PC-9 (cell line): ENCODE data around the gene OOSP1. TPM values are rescaled to one million over a fixed set of nuclear protein-coding genes. Genes with fewer than 3 reads are reported as not detected.

Experiments
- BruUV-seq: library from RNA; stranded (reverse); fragments of 400-500 nt; replicated peaks from 2 replicates; lab custom pipeline; 2021; lab: Mats Ljungman, UMichigan
- CTCF ChIA-PET: fragments of 300-600 bp; sonication (Branson Sonifier 250); formaldehyde crosslinking; loops from one replicate; lab custom pipeline; 2022; ENCODE audit warnings: antibody characterized with exemption; lab: Charles Lee
- POLR2A ChIA-PET: fragments of 300-600 bp; sonication (Branson Sonifier 250); formaldehyde crosslinking; loops from one replicate; lab custom pipeline; 2022; ENCODE audit warnings: antibody characterized with exemption; ENCODE audit not compliant: unreplicated experiment; lab: Charles Lee
- DNase-seq, 2 experiments: peaks; one replicate each; pipeline versions ENCODE4 v3.0.0 to v3.0.0-alpha.2; 2015 to 2022; ENCODE audit warnings: mixed read lengths in 1 of 2
- H2AFZ ChIP-seq: fragments of 200-600 bp; sonication (generic); 2 replicates; pipeline ENCODE4 v1.8.1; 2017; ENCODE audit warnings: antibody characterized with exemption
- H3F3A ChIP-seq: fragments of 200-600 bp; sonication (generic); 2 replicates; pipeline ENCODE4 v1.8.1; 2017; ENCODE audit warnings: antibody characterized with exemption, mild to moderate bottlenecking, low read depth; ENCODE audit not compliant: insufficient read depth
- H3K27ac ChIP-seq: fragments of 200-600 bp; sonication (generic); 2 replicates; pipeline ENCODE4 v1.6.1; 2016; ENCODE audit warnings: mixed run types
- H3K27me3 ChIP-seq: fragments of 200-600 bp; sonication (generic); 2 replicates; pipeline ENCODE4 v1.6.1; 2016; ENCODE audit warnings: low read depth, mixed run types; ENCODE audit not compliant: insufficient read depth
- H3K36me3 ChIP-seq: fragments of 200-600 bp; sonication (generic); 2 replicates; pipeline ENCODE4 v1.6.1; 2016; ENCODE audit warnings: low read depth, mixed run types
- H3K4me1 ChIP-seq: fragments of 200-600 bp; sonication (generic); replicated peaks from 2 replicates; pipeline ENCODE4 v1.6.1; 2016; ENCODE audit warnings: mixed run types; ENCODE audit not compliant: insufficient read depth
- H3K4me2 ChIP-seq: fragments of 200-600 bp; sonication (generic); 2 replicates; pipeline ENCODE4 v1.6.1; 2017; ENCODE audit warnings: mixed run types
- H3K4me3 ChIP-seq: fragments of 200-600 bp; sonication (generic); 2 replicates; pipeline ENCODE4 v1.6.1; 2016; ENCODE audit warnings: mixed run types
- H3K79me2 ChIP-seq: fragments of 200-600 bp; sonication (generic); 2 replicates; pipeline ENCODE4 v1.6.1; 2017; ENCODE audit warnings: low read depth, mixed run types
- H3K9me2 ChIP-seq: fragments of 200-600 bp; sonication (generic); 2 replicates; pipeline ENCODE4 v1.8.1; 2017; ENCODE audit warnings: mild to moderate bottlenecking; ENCODE audit not compliant: insufficient read depth
- H3K9me3 ChIP-seq: fragments of 200-600 bp; sonication (generic); 2 replicates; pipeline ENCODE4 v1.8.1; 2016; ENCODE audit warnings: low read depth; ENCODE audit not compliant: insufficient read depth
- H4K20me1 ChIP-seq: fragments of 200-600 bp; sonication (generic); 2 replicates; pipeline ENCODE4 v1.8.1; 2017; ENCODE audit not compliant: insufficient read depth
- EZH2 ChIP-seq: fragments of 200-600 bp; sonication (generic); IDR thresholded peaks from 2 replicates; pipeline ENCODE4 v1.8.0; 2017; ENCODE audit warnings: antibody characterized with exemption, low read depth
- intact Hi-C: fragments of 100-400 bp; cut with micrococcal nuclease; formaldehyde crosslinking; loops from one replicate; pipeline ENCODE4 v1.10.0; 2022; ENCODE audit not compliant: unreplicated experiment
- total RNA-seq: library from RNA; stranded (reverse); gene quantifications from 2 replicates; pipeline ENCODE4 v1.2.3, GENCODE V29; 2021
- TF ChIP-seq, protein P1 (sequence below): fragments of 200-600 bp; sonication (generic); conservative IDR thresholded peaks from 2 replicates; pipeline ENCODE4 v1.6.1; 2017; ENCODE audit warnings: mixed run types, antibody characterized with exemption, mild to moderate bottlenecking, moderate library complexity

The OOSP1 gene
- total RNA-seq, 1 experiment from 2014 or later = not detected

DNA sequence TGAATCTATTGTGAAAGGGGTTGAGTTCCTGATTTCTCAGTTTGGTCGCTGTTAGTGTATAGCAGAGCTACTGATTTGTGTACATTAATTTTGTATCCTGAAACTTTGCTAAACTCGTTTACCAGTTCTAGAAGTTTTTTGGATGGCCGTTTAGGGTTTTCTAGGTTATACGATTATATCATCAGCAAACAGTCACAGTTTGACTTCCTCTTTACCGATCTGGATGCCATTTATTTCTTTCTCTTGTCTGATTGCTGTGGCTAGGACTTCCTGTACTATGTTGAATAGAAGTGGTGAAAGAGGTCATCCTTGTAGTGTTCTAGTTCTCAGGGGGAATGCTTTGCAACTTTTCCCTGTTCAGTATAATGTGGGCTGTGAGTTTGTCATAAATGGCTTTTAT lies 54.2 kb downstream of the OOSP1 start:
- no peaks in the 10 kb centered on the region for H3K36me3 ChIP-seq
- POLR2A ChIA-PET = no interaction called here

DNA sequence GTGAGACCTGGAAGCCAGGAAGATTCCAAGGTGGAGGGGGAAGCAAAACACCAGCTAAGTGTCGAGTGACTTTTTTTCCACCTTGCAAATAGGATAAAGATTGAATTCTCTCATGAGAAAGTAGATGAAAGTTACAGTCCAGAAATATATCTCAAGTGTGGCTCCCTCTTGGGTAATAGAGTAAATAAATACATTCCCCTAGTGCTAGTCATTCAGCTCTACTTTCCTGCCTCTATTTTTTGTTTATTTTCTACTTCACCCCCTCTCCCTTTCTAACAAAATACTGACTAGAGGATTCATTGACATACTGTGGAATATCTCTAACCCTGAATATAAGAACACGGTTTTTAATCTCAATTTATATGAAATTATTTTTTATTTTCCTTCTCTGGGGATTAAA lies 59.6 kb downstream of the OOSP1 start:
- POLR2A ChIA-PET = no interaction called here
- TF ChIP-seq, protein P1, sequence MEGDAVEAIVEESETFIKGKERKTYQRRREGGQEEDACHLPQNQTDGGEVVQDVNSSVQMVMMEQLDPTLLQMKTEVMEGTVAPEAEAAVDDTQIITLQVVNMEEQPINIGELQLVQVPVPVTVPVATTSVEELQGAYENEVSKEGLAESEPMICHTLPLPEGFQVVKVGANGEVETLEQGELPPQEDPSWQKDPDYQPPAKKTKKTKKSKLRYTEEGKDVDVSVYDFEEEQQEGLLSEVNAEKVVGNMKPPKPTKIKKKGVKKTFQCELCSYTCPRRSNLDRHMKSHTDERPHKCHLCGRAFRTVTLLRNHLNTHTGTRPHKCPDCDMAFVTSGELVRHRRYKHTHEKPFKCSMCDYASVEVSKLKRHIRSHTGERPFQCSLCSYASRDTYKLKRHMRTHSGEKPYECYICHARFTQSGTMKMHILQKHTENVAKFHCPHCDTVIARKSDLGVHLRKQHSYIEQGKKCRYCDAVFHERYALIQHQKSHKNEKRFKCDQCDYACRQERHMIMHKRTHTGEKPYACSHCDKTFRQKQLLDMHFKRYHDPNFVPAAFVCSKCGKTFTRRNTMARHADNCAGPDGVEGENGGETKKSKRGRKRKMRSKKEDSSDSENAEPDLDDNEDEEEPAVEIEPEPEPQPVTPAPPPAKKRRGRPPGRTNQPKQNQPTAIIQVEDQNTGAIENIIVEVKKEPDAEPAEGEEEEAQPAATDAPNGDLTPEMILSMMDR = no peak
- no peak for TF ChIP-seq EZH2

More for the DNA sequence above, 54.2 kb downstream of the OOSP1 start:
- H3K4me2 ChIP-seq = no peak overlapping the region
- H3K27me3 ChIP-seq = no peaks in the 10 kb centered on the region
- intact Hi-C loops = no loop called here
- no peaks in the 10 kb centered on the region for H3K9me2 ChIP-seq
- no peaks in the 10 kb centered on the region for H3K9me3 ChIP-seq
- H3K79me2 ChIP-seq = no peaks in the 10 kb centered on the region
- H4K20me1 ChIP-seq = no peaks in the 10 kb centered on the region
- H3K4me1 ChIP-seq = no peaks in the 10 kb centered on the region
- DNase-seq = no peak
- H3K27ac ChIP-seq = no peak overlapping the region
- CTCF ChIA-PET = no interaction called here
- no peaks in the 10 kb centered on the region for H3F3A ChIP-seq
- TF ChIP-seq, protein P1 = no peak
- no peak for TF ChIP-seq EZH2
- H3K4me3 ChIP-seq = no peak overlapping the region
- no peak overlapping the region for H2AFZ ChIP-seq
- no TSS peak for BruUV-seq

DNA sequence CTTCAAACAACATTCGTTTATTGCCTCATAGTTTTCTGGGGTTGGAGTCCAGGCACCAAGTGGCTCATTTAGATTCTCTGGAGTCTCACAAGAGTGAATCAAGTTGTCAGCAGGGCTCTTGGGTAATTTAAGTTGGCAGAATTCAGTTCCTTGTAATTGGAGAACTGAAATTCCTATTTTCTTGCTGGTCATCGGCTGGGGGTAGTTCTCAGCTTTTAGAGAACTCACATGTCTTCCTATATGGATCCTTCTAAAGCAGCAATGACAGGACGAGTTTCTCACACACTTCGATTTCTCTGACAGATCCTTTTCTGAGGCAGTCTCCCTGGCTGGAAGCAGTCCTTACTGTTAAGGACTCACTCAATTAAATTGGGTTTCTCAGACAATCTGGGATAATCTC lies 61.5 kb downstream of the OOSP1 start:
- no peaks in the 10 kb centered on the region for H3K9me3 ChIP-seq
- no peak overlapping the region for H3K4me3 ChIP-seq
- no peaks in the 10 kb centered on the region for H3K27me3 ChIP-seq
- no peaks in the 10 kb centered on the region for H3K36me3 ChIP-seq
- no peak for DNase-seq
- no peak overlapping the region for H3K27ac ChIP-seq
- H3K9me2 ChIP-seq = no peaks in the 10 kb centered on the region
- POLR2A ChIA-PET = interaction anchor here (0.6 kb wide), 1 partner anchor 55 kb away, joined by 8 read pairs; no protein-coding TSS in a partner anchor
- no peaks in the 10 kb centered on the region for H3K4me1 ChIP-seq
- H3K4me2 ChIP-seq = no peak overlapping the region
- no peaks in the 10 kb centered on the region for H3F3A ChIP-seq
- no TSS peak for BruUV-seq
- H2AFZ ChIP-seq = no peak overlapping the region
- CTCF ChIA-PET = no interaction called here
- H3K79me2 ChIP-seq = no peaks in the 10 kb centered on the region
- no peaks in the 10 kb centered on the region; the same call in 1 of the 2 replicates for H4K20me1 ChIP-seq
- intact Hi-C loops = no loop called here
- TF ChIP-seq EZH2 = no peak
- TF ChIP-seq, protein P1 = no peak

More for the DNA sequence above, 59.6 kb downstream of the OOSP1 start:
- Histone ChIP-seq H3K4me2 (no peak overlapping the region), H3K27me3 (no peaks in the 10 kb centered on the region), H2AFZ (no peak overlapping the region), H3K4me1 (no peaks in the 10 kb centered on the region), H3F3A (no peaks in the 10 kb centered on the region), H3K4me3 (no peak overlapping the region), H3K79me2 (no peaks in the 10 kb centered on the region), H3K36me3 (no peaks in the 10 kb centered on the region), H4K20me1 (no peaks in the 10 kb centered on the region; the same call in 1 of the 2 replicates), H3K9me2 (no peaks in the 10 kb centered on the region), H3K27ac (no peak overlapping the region), H3K9me3 (no peaks in the 10 kb centered on the region)
- DNase-seq = no peak
- intact Hi-C loops = no loop called here
- BruUV-seq = no TSS peak
- CTCF ChIA-PET = no interaction called here
